ENCODE data around the gene SRP68.

Gene SRP68

DNA sequence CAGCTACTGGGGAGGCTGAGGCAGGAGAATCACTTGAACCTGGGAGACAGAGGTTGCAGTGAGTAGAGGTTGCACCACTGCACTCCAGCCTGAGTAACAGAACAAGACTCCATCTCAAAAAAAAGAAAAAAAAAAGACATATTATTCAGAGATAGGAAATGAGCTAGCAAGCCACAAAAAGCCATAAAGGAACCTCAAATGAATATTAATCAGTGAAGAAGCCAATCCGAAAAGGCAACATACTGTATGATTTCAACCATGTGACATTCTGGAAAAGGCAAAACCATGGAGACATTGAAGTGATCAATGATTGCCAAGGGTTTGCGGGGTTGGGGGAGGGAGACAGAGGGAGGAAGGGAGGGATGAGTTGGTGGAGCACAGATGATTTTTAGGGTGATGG lies 39.6 kb upstream of the SRP68 start:
- Histone ChIP-seq H3K4me1 (no peaks in the 10 kb centered on the region), H3K36me3 (no peaks in the 10 kb centered on the region), H3K27me3 (no peaks in the 10 kb centered on the region), H3K9me3 (no peaks in the 10 kb centered on the region), H3K4me3 (ENCODE audit: low read depth, low read length) (no peak overlapping the region)
- no peak for TF ChIP-seq CTCF (IDR thresholded peaks at IDR 0.05; ENCODE audit: low read depth, low read length)
- DNase-seq: no peak

- H3K4me3 ChIP-seq (ENCODE audit: low read depth, low read length): no peak overlapping the region
- peaks cover 4% of the 10 kb centered on the region for H3K4me1 ChIP-seq
- peak; percentile 48 for TF ChIP-seq CTCF (IDR thresholded peaks at IDR 0.05; ENCODE audit: low read depth, low read length)
- no peaks in the 10 kb centered on the region for H3K9me3 ChIP-seq
- H3K27me3 ChIP-seq: no peaks in the 10 kb centered on the region
- no peaks in the 10 kb centered on the region for H3K36me3 ChIP-seq
- DNase-seq: no peak
Observed at GRCh38 chr17:76107509-76107908, 35.2 kb upstream of the SRP68 start.

DNA sequence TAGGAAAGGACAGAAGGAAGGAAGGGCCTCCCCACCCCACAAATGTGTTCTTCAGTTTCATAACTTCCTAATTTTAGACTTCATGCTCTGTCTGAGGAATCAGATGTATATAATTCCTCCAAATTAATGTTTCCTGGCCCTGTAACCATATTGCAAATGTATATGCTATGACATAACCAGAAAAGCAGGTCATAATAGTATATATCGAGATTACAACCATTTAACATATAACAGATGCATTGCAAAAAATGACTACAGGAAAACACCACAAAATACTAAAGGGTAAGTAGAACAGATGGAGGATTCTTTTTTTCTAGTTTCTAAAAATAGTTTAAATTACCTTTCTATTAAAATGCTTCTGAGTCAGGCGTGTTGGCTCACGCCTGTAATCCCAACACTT lies 34.4 kb upstream of the SRP68 start:
- no peak for TF ChIP-seq CTCF (IDR thresholded peaks at IDR 0.05; ENCODE audit: low read depth, low read length)
- no peak for DNase-seq
- H3K4me3 ChIP-seq (ENCODE audit: low read depth, low read length): no peak overlapping the region

GRCh38 chr17:76104896-76105231 lies 32.5 kb upstream of the SRP68 start:
- H3K4me3 ChIP-seq (ENCODE audit: low read depth, low read length): no peak overlapping the region
- no peak for DNase-seq
- H3K27me3 ChIP-seq: no peaks in the 10 kb centered on the region
- no peak for TF ChIP-seq CTCF (IDR thresholded peaks at IDR 0.05; ENCODE audit: low read depth, low read length)
- no peaks in the 10 kb centered on the region for H3K9me3 ChIP-seq
- peaks cover 4% of the 10 kb centered on the region for H3K4me1 ChIP-seq
- H3K36me3 ChIP-seq: peaks cover 11% of the 10 kb centered on the region

More for the DNA sequence above, 34.4 kb upstream of the SRP68 start:
- peaks cover under 1% of the 10 kb centered on the region; the same call in 1 of the 2 replicates for H3K36me3 ChIP-seq
- H3K4me1 ChIP-seq: peaks cover 4% of the 10 kb centered on the region
- H3K27me3 ChIP-seq: no peaks in the 10 kb centered on the region
- H3K9me3 ChIP-seq: no peaks in the 10 kb centered on the region

DNA sequence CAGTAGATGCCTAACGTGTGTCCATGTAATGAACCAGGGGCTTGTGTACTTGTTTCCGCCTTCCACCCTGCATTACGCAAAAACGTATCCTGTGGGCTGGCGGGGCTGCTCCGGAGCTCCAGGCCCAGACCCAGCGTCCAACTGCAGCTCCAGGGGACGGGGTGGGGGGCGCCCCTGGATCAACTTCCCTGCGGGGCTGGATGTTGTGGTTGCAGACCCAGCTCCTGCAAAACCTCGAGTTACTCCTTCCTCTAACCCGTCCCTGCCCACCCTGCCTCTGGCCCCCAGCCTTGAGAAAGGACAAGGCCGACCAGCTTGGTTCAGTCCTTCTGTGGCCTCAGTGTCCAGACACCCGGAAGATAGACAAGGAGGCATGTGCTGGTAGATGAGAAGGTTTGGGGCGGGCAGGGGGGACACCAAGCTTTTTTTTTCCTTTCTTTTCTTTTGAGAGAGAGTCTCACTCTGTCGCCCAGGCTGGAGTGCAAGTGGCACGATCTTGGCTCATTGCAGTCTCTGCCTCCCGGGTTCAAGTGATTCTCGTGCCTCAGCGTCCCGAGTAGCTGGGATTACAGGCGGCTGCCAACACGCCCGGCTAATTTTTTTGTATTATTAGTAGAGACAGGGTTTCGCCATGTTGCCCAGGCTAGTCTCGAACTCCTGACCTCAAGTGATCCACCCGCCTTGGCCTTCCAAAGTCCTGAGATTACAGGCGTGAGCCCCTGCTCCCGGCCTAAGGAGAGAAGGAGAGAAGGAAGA lies 32.0 kb upstream of the SRP68 start:
- no peak for TF ChIP-seq CTCF (IDR thresholded peaks at IDR 0.05; ENCODE audit: low read depth, low read length)
- H3K36me3 ChIP-seq: peaks cover 15% of the 10 kb centered on the region
- H3K4me3 ChIP-seq (ENCODE audit: low read depth, low read length): peak overlapping the region; percentile 88
- no peak for DNase-seq
- H3K9me3 ChIP-seq: no peaks in the 10 kb centered on the region
- peaks cover 4% of the 10 kb centered on the region for H3K4me1 ChIP-seq
- no peaks in the 10 kb centered on the region for H3K27me3 ChIP-seq

DNA sequence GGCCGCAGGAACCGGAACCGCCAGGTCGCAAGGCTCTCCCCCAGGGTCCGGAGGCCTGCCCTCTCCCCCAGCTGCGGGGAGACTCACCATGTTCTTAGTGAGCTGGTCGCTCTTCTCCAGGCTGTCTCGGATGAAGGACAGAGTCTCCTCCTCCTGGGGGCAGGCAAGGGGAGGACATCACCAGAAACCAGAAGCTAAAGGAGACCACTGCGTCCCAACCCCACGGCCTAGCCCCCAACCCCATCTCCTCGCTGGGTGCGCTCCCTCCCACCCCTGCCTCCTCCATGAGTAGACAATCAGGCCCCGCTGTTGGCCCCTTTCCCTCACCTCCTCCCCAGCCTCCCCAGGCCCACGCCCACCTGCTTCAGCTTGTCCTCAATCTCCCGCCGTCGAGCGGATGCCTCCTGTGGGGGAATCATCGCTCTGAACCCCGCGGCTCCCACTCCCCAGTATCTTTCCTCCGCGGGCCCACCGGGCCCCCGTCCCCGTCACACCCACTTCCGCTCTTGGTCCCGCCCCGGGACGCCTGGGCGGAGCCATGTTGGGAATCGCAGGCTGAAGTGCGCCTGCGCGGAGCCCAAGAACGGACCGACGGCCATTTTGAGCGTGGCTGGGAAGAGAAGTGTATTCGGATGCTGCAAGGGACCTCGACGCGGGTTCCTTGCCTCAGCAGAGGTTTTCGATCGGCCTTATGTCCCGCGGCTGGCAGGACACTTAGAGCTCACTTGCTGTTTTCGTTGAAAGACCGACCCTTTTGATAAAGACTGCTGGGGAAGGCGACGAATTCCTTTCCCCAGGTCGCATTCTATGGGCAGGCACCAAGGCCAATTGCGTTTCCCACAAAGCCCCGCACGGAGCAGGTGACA lies 31.2 kb upstream of the SRP68 start, which contains the start of gene EXOC7:
Gene EXOC7, minus strand, starts transcription at position 514 of the 866 bp plus-strand sequence. Its CDS starts 95 bp downstream, at position 419.
- Histone ChIP-seq H3K4me3 (ENCODE audit: low read depth, low read length) (peak within 1 kb of the TSS; percentile 88), H3K27me3 (no peaks in the 10 kb centered on the region), H3K9me3 (no peaks in the 10 kb centered on the region), H3K36me3 (peaks cover 15% of the 10 kb centered on the region), H3K4me1 (peaks cover 4% of the 10 kb centered on the region)
- no peak for TF ChIP-seq CTCF (IDR thresholded peaks at IDR 0.05; ENCODE audit: low read depth, low read length)
- DNase-seq: peak; percentile 94
